H9 (cell line): ENCODE results near the gene RSPH9. TPM values are rescaled to one million over a fixed set of nuclear protein-coding genes. Genes with fewer than 3 reads are reported as not detected.

Source experiments
- DNase-seq: peaks from one replicate; pipeline ENCODE4 v3.0.0-alpha.2; 2017
- H2AFZ ChIP-seq: one replicate; pipeline ENCODE4 v1.6.1; 2013; ENCODE audit warnings: mild to moderate bottlenecking, low read length, control low read depth, moderate library complexity
- H2AK5ac ChIP-seq: 2 replicates; pipeline ENCODE4 v1.6.1; 2013; ENCODE audit warnings: low read length, control low read depth, mixed read lengths; ENCODE audit not compliant: insufficient read length
- H2BK120ac ChIP-seq: one replicate; pipeline ENCODE4 v1.6.1; 2013; ENCODE audit warnings: low read depth, mild to moderate bottlenecking, low read length, control low read depth, inconsistent platforms; ENCODE audit not compliant: poor library complexity, severe bottlenecking
- H2BK12ac ChIP-seq: 2 replicates; pipeline ENCODE4 v1.6.1; 2013; ENCODE audit warnings: low read length, control low read depth, mixed read lengths, low read depth; ENCODE audit not compliant: insufficient read length
- H2BK15ac ChIP-seq: 2 replicates; pipeline ENCODE4 v1.6.1; 2013; ENCODE audit warnings: low read depth, low read length, control low read depth
- H2BK20ac ChIP-seq: one replicate; pipeline ENCODE4 v1.6.1; 2013; ENCODE audit warnings: low read depth, mild to moderate bottlenecking, low read length, control low read depth, inconsistent platforms; ENCODE audit not compliant: poor library complexity, severe bottlenecking
- H2BK5ac ChIP-seq: 2 replicates; pipeline ENCODE4 v1.6.1; 2013; ENCODE audit warnings: low read length, control low read depth, mixed read lengths; ENCODE audit not compliant: insufficient read length
- H3K14ac ChIP-seq: 2 replicates; pipeline ENCODE4 v1.6.1; 2013; ENCODE audit warnings: low read length, control low read depth; ENCODE audit not compliant: insufficient read depth
- H3K18ac ChIP-seq: 2 replicates; pipeline ENCODE4 v1.6.1; 2013; ENCODE audit warnings: low read depth, mild to moderate bottlenecking, mixed read lengths, low read length, control low read depth; ENCODE audit not compliant: insufficient read length
- H3K23ac ChIP-seq: 2 replicates; pipeline ENCODE4 v1.6.1; 2013; ENCODE audit warnings: low read length, control low read depth, mixed read lengths, low read depth; ENCODE audit not compliant: insufficient read length
- H3K23me2 ChIP-seq: 2 replicates; pipeline ENCODE4 v1.6.1; 2013; ENCODE audit warnings: low read depth, mild to moderate bottlenecking, mixed read lengths, low read length, control low read depth; ENCODE audit not compliant: insufficient read length, poor library complexity, severe bottlenecking
- H3K27ac ChIP-seq: 2 replicates; pipeline ENCODE4 v1.5.1; 2013; ENCODE audit warnings: low read length, control low read depth, mixed read lengths, low read depth; ENCODE audit not compliant: insufficient read length
- H3K27me3 ChIP-seq: 2 replicates; pipeline ENCODE4 v1.6.1; 2013; ENCODE audit warnings: low read length, control low read depth, inconsistent platforms; ENCODE audit not compliant: insufficient read depth
- H3K4ac ChIP-seq: 2 replicates; pipeline ENCODE4 v1.6.1; 2013; ENCODE audit warnings: low read depth, mild to moderate bottlenecking, control low read depth, inconsistent platforms, low read length, moderate library complexity
- H3K4me1 ChIP-seq: 2 replicates; pipeline ENCODE4 v1.6.1; 2013; ENCODE audit warnings: low read length, control low read depth, inconsistent platforms; ENCODE audit not compliant: insufficient read depth
- H3K4me2 ChIP-seq: 2 replicates; pipeline ENCODE4 v1.6.1; 2013; ENCODE audit warnings: low read length, control low read depth, mixed read lengths; ENCODE audit not compliant: insufficient read length, insufficient read depth
- H3K56ac ChIP-seq: 2 replicates; pipeline ENCODE4 v1.6.1; 2013; ENCODE audit warnings: low read depth, mild to moderate bottlenecking, mixed read lengths, low read length, control low read depth; ENCODE audit not compliant: insufficient read length
- H3K79me1 ChIP-seq: 2 replicates; pipeline ENCODE4 v1.6.1; 2013; ENCODE audit warnings: low read depth, mild to moderate bottlenecking, moderate library complexity, low read length, control low read depth, inconsistent platforms; ENCODE audit not compliant: insufficient read depth, poor library complexity, severe bottlenecking
- H3K79me2 ChIP-seq: 2 replicates; pipeline ENCODE4 v1.6.1; 2013; ENCODE audit warnings: low read length, control low read depth, inconsistent platforms; ENCODE audit not compliant: insufficient read depth
- H3K9ac ChIP-seq: 2 replicates; pipeline ENCODE4 v1.6.1; 2013; ENCODE audit warnings: low read length, control low read depth, mixed read lengths; ENCODE audit not compliant: insufficient read length; ENCODE audit errors: extremely low read depth
- H3K9me3 ChIP-seq: one replicate; pipeline ENCODE4 v1.6.1; 2013; ENCODE audit warnings: low read depth, low read length, inconsistent platforms; ENCODE audit not compliant: control insufficient read depth
- H3T11ph ChIP-seq: one replicate; pipeline ENCODE4 v1.6.1; 2013; ENCODE audit warnings: mild to moderate bottlenecking, low read length, control low read depth, inconsistent platforms
- H4K20me1 ChIP-seq: one replicate; pipeline ENCODE4 v1.6.1; 2013; ENCODE audit not compliant: control insufficient read depth, insufficient read length, insufficient read depth
- H4K5ac ChIP-seq: 2 replicates; pipeline ENCODE4 v1.6.1; 2013; ENCODE audit warnings: low read depth, mild to moderate bottlenecking, mixed read lengths, low read length, control low read depth; ENCODE audit not compliant: insufficient read length
- H4K8ac ChIP-seq: replicated peaks from 2 replicates; pipeline ENCODE4 v1.6.1; 2013; ENCODE audit warnings: low read length, control low read depth, mixed read lengths, low read depth; ENCODE audit not compliant: insufficient read length
- H4K91ac ChIP-seq: 2 replicates; pipeline ENCODE4 v1.6.1; 2013; ENCODE audit warnings: low read depth, mild to moderate bottlenecking, moderate library complexity, mixed read lengths, low read length, control low read depth; ENCODE audit not compliant: insufficient read length
- H3K27ac Mint-ChIP-seq, 3 experiments: 2 replicates in 2 of 3; 3 replicates in 1 of 3; pipeline ENCODE4 v1.8.0; 2020 to 2021; ENCODE audit warnings: mixed read lengths in 3 of 3, mild to moderate bottlenecking in 1 of 3, moderate library complexity in 1 of 3
- H3K27me3 Mint-ChIP-seq: 2 replicates; pipeline ENCODE4 v1.8.0; 2021; ENCODE audit warnings: low read depth, mild to moderate bottlenecking, moderate library complexity, mixed read lengths
- H3K36me3 Mint-ChIP-seq, 3 experiments: 2 replicates in 2 of 3; 3 replicates in 1 of 3; pipeline ENCODE4 v1.8.0; 2020 to 2021; ENCODE audit warnings: low read depth in 3 of 3, mixed read lengths in 3 of 3; ENCODE audit not compliant: insufficient read depth in 1 of 3
- H3K4me1 Mint-ChIP-seq, 2 experiments: 2 replicates each; pipeline ENCODE4 v1.8.0; 2020; ENCODE audit warnings: mixed read lengths in 2 of 2
- H3K4me3 Mint-ChIP-seq, 2 experiments: 2 replicates in 1 of 2; 3 replicates in 1 of 2; pipeline ENCODE4 v1.8.0; 2020 to 2021; ENCODE audit warnings: mild to moderate bottlenecking in 2 of 2, mixed read lengths in 2 of 2, moderate library complexity in 1 of 2
- H3K9me3 Mint-ChIP-seq, 2 experiments: 2 replicates in 1 of 2; 3 replicates in 1 of 2; pipeline ENCODE4 v1.8.0; 2020; ENCODE audit warnings: mild to moderate bottlenecking in 2 of 2, mixed read lengths in 2 of 2, moderate library complexity in 1 of 2
- CTCF ChIP-seq: fragments of 200-600 bp; sonication (generic); conservative IDR thresholded peaks from 3 replicates; pipeline ENCODE4 v1.8.0; 2021; ENCODE audit warnings: antibody characterized with exemption, mild to moderate bottlenecking
- WGBS: extraction: QIAGEN DNeasy Blood & Tissue Kit; methylation state at CpG from one replicate; pipeline ENCODE4 v1.1.7; 2013; ENCODE audit warnings: missing lambda C conversion rate, low lambda C conversion rate, mixed read lengths; ENCODE audit not compliant: insufficient read length; ENCODE audit errors: extremely low coverage; 5-methylcytosine and 5-hydroxymethylcytosine counted together
- total RNA-seq: library from RNA; stranded (reverse); gene quantifications from 2 replicates; pipeline ENCODE4 v1.2.1, GENCODE V29; 2021

Gene RSPH9
- total RNA-seq, 1 experiment from 2014 or later, result 0.39 TPM

GRCh38 chr6:43614396-43614730, 30.5 kb upstream of the RSPH9 start:
- Mint-ChIP-seq H3K9me3 (no peaks in the 10 kb centered on the region), H3K27ac (no peak overlapping the region), H3K4me3 (no peak overlapping the region), H3K4me1 (no peaks in the 10 kb centered on the region), H3K27me3 (no peaks in the 10 kb centered on the region), H3K36me3 (peaks cover 0 to 43% (median 19%) of the 10 kb centered on the region in 3 experiments; a peak in 4 of 7 replicates)
- H2AK5ac ChIP-seq, result no peak overlapping the region
- H2BK20ac ChIP-seq, result no peak overlapping the region
- H3T11ph ChIP-seq, result no peak overlapping the region
- H2BK120ac ChIP-seq, result no peak overlapping the region
- no peak overlapping the region for H3K9ac ChIP-seq
- no peaks in the 10 kb centered on the region for H3K9me3 ChIP-seq
- no peak overlapping the region for H2BK15ac ChIP-seq
- no peaks in the 10 kb centered on the region for H3K79me1 ChIP-seq
- no peak overlapping the region for H2BK12ac ChIP-seq
- no peak overlapping the region for H4K5ac ChIP-seq
- no peak overlapping the region for H3K56ac ChIP-seq
- no peak overlapping the region for H3K4me2 ChIP-seq
- no peak overlapping the region for H4K91ac ChIP-seq
- DNase-seq, result no peak
- no CpG with 5 or more reads among the region's 3 CpGs for WGBS
- no peak overlapping the region for H2AFZ ChIP-seq
- H3K23ac ChIP-seq, result no peak overlapping the region
- H4K8ac ChIP-seq, result no peak overlapping the region
- no peak for TF ChIP-seq CTCF
- no peaks in the 10 kb centered on the region for H3K79me2 ChIP-seq
- no peaks in the 10 kb centered on the region for H4K20me1 ChIP-seq
- H3K23me2 ChIP-seq, result no peaks in the 10 kb centered on the region
- H2BK5ac ChIP-seq, result no peak overlapping the region
- no peak overlapping the region for H3K14ac ChIP-seq
- no peak overlapping the region for H3K4ac ChIP-seq
- no peaks in the 10 kb centered on the region for H3K4me1 ChIP-seq
- no peaks in the 10 kb centered on the region for H3K27me3 ChIP-seq
- H3K27ac ChIP-seq, result no peak overlapping the region
- H3K18ac ChIP-seq, result no peak overlapping the region
